Measurements from ENCODE around the gene SPTBN5.

- TF ChIP-seq CTCF (conservative IDR thresholded peaks at IDR 0.05; ENCODE audit: low read depth, low read length) (no peak), EZH2 (IDR thresholded peaks at IDR 0.05; ENCODE audit: low read length, unreplicated experiment) (no peak), EZH2phosphoT487 (IDR thresholded peaks at IDR 0.05; ENCODE audit: borderline replicate concordance, low read length) (no peak)
Measured at GRCh38 chr15:41868321-41868720, 25.5 kb downstream of the SPTBN5 start.

Measured in PC-3 (cell line).